WTC11 (cell line): ENCODE data around the gene CAPN2. TPM values are rescaled to one million over a fixed set of nuclear protein-coding genes. Genes with fewer than 3 reads are reported as not detected.

Experiments used
- ATAC-seq: fragments of 200-7000 bp; cut with Tn5 transposase; 2 replicates; pipeline ENCODE4 v1.10.0; 2021; ENCODE audit warnings: mild to moderate bottlenecking, moderate library complexity
- CTCF ChIA-PET: fragments of 300-600 bp; sonication (Branson Sonifier 250); formaldehyde crosslinking; loops from one replicate; lab custom pipeline; 2021; ENCODE audit warnings: antibody characterized with exemption; lab: Charles Lee
- POLR2A ChIA-PET: fragments of 350-600 bp; sonication (Branson Sonifier 250); formaldehyde crosslinking; loops from one replicate; lab custom pipeline; 2021; ENCODE audit warnings: antibody characterized with exemption; lab: Charles Lee
- DNase-seq: peaks from one replicate; pipeline ENCODE4 v3.0.0; 2021; ENCODE audit warnings: low spot score
- H3K27ac Mint-ChIP-seq: 2 replicates; pipeline ENCODE4 v1.8.0; 2021; ENCODE audit warnings: mixed read lengths
- H3K27me3 Mint-ChIP-seq: 2 replicates; pipeline ENCODE4 v1.8.0; 2021; ENCODE audit warnings: low read depth, mild to moderate bottlenecking, moderate library complexity, mixed read lengths
- H3K36me3 Mint-ChIP-seq: 2 replicates; pipeline ENCODE4 v1.8.0; 2021; ENCODE audit warnings: mixed read lengths
- H3K4me1 Mint-ChIP-seq: 2 replicates; pipeline ENCODE4 v1.8.0; 2022; ENCODE audit warnings: mixed read lengths
- H3K4me3 Mint-ChIP-seq: 2 replicates; pipeline ENCODE4 v1.8.0; 2021; ENCODE audit warnings: mild to moderate bottlenecking, moderate library complexity, mixed read lengths
- H3K9me3 Mint-ChIP-seq: 2 replicates; pipeline ENCODE4 v1.8.0; 2021; ENCODE audit warnings: mixed read lengths
- AR ChIP-seq: fragments of 250-450 bp; sonication (Bioruptor Pico); IDR thresholded peaks from 2 replicates; pipeline ENCODE4 v1.9.0; 2021; ENCODE audit warnings: mild to moderate bottlenecking
- CBFB ChIP-seq: sonication (generic); formaldehyde crosslinking; IDR thresholded peaks from 2 replicates; pipeline ENCODE4 v1.8.1; 2022; ENCODE audit warnings: mild to moderate bottlenecking, low read depth, missing genetic modification reagents
- ELF4 ChIP-seq: sonication (generic); formaldehyde crosslinking; IDR thresholded peaks from 2 replicates; pipeline ENCODE4 v1.8.1; 2022; ENCODE audit warnings: low read depth, mild to moderate bottlenecking, moderate library complexity, missing genetic modification reagents
- ERG ChIP-seq: fragments of 250-450 bp; sonication (Bioruptor Pico); IDR thresholded peaks from 2 replicates; pipeline ENCODE4 v1.8.0; 2021; ENCODE audit warnings: mild to moderate bottlenecking
- ETV6 ChIP-seq: sonication (generic); formaldehyde crosslinking; IDR thresholded peaks from 2 replicates; pipeline ENCODE4 v1.8.1; 2022; ENCODE audit warnings: mild to moderate bottlenecking, missing genetic modification reagents
- FOXK1 ChIP-seq: sonication (generic); formaldehyde crosslinking; IDR thresholded peaks from 2 replicates; pipeline ENCODE4 v1.8.0; 2022; ENCODE audit warnings: mild to moderate bottlenecking, moderate library complexity, missing genetic modification reagents
- GRHL2 ChIP-seq: fragments of 250-450 bp; sonication (Bioruptor Pico); IDR thresholded peaks from 2 replicates; pipeline ENCODE4 v1.8.0; 2022; ENCODE audit warnings: mild to moderate bottlenecking, moderate library complexity; ENCODE audit not compliant: insufficient replicate concordance, severe bottlenecking
- GTF2I ChIP-seq: fragments of 250-450 bp; sonication (Bioruptor Pico); conservative IDR thresholded peaks from 2 replicates; pipeline ENCODE4 v1.4.0; 2021; ENCODE audit warnings: mild to moderate bottlenecking
- JAZF1 ChIP-seq: fragments of 250-450 bp; sonication (Bioruptor Pico); IDR thresholded peaks from 2 replicates; pipeline ENCODE4 v1.9.0; 2021; ENCODE audit warnings: moderate library complexity, mild to moderate bottlenecking, inconsistent platforms
- KAT7 ChIP-seq: sonication (generic); formaldehyde crosslinking; IDR thresholded peaks from 2 replicates; pipeline ENCODE4 v1.8.1; 2023; ENCODE audit warnings: missing genetic modification reagents, mild to moderate bottlenecking, borderline replicate concordance
- NR1H2 ChIP-seq: sonication (generic); formaldehyde crosslinking; IDR thresholded peaks from 2 replicates; pipeline ENCODE4 v1.9.0; 2021; ENCODE audit warnings: mild to moderate bottlenecking, moderate library complexity, missing genetic modification reagents
- OVOL2 ChIP-seq: fragments of 250-450 bp; sonication (Bioruptor Pico); IDR thresholded peaks from 2 replicates; pipeline ENCODE4 v1.9.0; 2021; ENCODE audit warnings: mild to moderate bottlenecking, borderline replicate concordance
- SP1 ChIP-seq: sonication (generic); formaldehyde crosslinking; conservative IDR thresholded peaks from 2 replicates; pipeline ENCODE4 v1.8.1; 2022; ENCODE audit warnings: missing genetic modification reagents
- TCF7 ChIP-seq: sonication (generic); formaldehyde crosslinking; IDR thresholded peaks from 2 replicates; pipeline ENCODE4 v1.8.0; 2022; ENCODE audit warnings: mild to moderate bottlenecking, low read depth, missing genetic modification reagents, moderate library complexity
- TEAD1 ChIP-seq: sonication (generic); formaldehyde crosslinking; IDR thresholded peaks from 2 replicates; pipeline ENCODE4 v1.8.0; 2022; ENCODE audit warnings: mild to moderate bottlenecking, missing genetic modification reagents
- USF2 ChIP-seq: sonication (generic); formaldehyde crosslinking; IDR thresholded peaks from 2 replicates; pipeline ENCODE4 v1.8.1; 2023; ENCODE audit warnings: mild to moderate bottlenecking, missing genetic modification reagents, moderate library complexity
- ZBTB43 ChIP-seq: sonication (generic); formaldehyde crosslinking; IDR thresholded peaks from 2 replicates; pipeline ENCODE4 v1.8.1; 2023; ENCODE audit warnings: mild to moderate bottlenecking, missing genetic modification reagents
- ZNF121 ChIP-seq: sonication (generic); formaldehyde crosslinking; IDR thresholded peaks from 2 replicates; pipeline ENCODE4 v1.8.0; 2023; ENCODE audit warnings: missing genetic modification reagents
- ZNF416 ChIP-seq: fragments of 250-450 bp; sonication (Bioruptor Pico); IDR thresholded peaks from 2 replicates; pipeline ENCODE4 v1.9.0; 2021; ENCODE audit warnings: mild to moderate bottlenecking, inconsistent platforms
- total RNA-seq: library from RNA; stranded (reverse); gene quantifications from 3 replicates; pipeline ENCODE4 v1.2.3, GENCODE V29; 2021

The CAPN2 gene
- total RNA-seq, 1 experiment from 2014 or later, result 21.3 TPM

GRCh38 chr1:223678841-223679240 lies 33.5 kb upstream of the CAPN2 start:
- POLR2A ChIA-PET, result interaction anchor here (0.5 kb wide), 1 partner anchor 127 kb away, joined by 5 read pairs; no protein-coding TSS in a partner anchor
- TF ChIP-seq FOXK1 (CRISPR knock-in tag), result no peak
- TF ChIP-seq ZNF416, result no peak
- no peak for TF ChIP-seq JAZF1 (CRISPR knock-in tag)
- no peak for TF ChIP-seq USF2
- no peak for TF ChIP-seq ERG (CRISPR knock-in tag)
- TF ChIP-seq GTF2I (CRISPR knock-in tag), result no peak
- no peak for TF ChIP-seq ETV6 (CRISPR knock-in tag)
- TF ChIP-seq TEAD1 (CRISPR knock-in tag), result no peak
- TF ChIP-seq CBFB, result no peak
- no peak for TF ChIP-seq KAT7 (CRISPR knock-in tag)
- no peak for TF ChIP-seq ELF4 (CRISPR knock-in tag)
- no peak for TF ChIP-seq SP1 (CRISPR knock-in tag)
- TF ChIP-seq, all 79 proteins: peak for 0
- H3K9me3 Mint-ChIP-seq, result peaks cover 27% of the 10 kb centered on the region
- H3K4me3 Mint-ChIP-seq, result no peak overlapping the region
- DNase-seq (no peak), ATAC-seq (no peak)
- peaks cover 23% of the 10 kb centered on the region for H3K36me3 Mint-ChIP-seq
- CTCF ChIA-PET, result interaction anchor here (1.1 to 3.5 kb wide), 4 partner anchors 8 to 122 kb away, joined by 3 to 26 read pairs (median 9); no protein-coding TSS in a partner anchor
- no peak overlapping the region for H3K27ac Mint-ChIP-seq
- H3K27me3 Mint-ChIP-seq, result peaks cover 13% of the 10 kb centered on the region
- H3K4me1 Mint-ChIP-seq, result no peaks in the 10 kb centered on the region

- H3K27me3 Mint-ChIP-seq, result peaks cover 4% of the 10 kb centered on the region
- no peaks in the 10 kb centered on the region for H3K4me1 Mint-ChIP-seq
- no peak overlapping the region for H3K27ac Mint-ChIP-seq
- H3K9me3 Mint-ChIP-seq, result peaks cover 13% of the 10 kb centered on the region
- no peak for TF ChIP-seq ERG (CRISPR knock-in tag)
- no peak for TF ChIP-seq GRHL2
- no peak for TF ChIP-seq CBFB
- no peak for TF ChIP-seq NR1H2 (CRISPR knock-in tag)
- no peak for TF ChIP-seq TCF7 (CRISPR knock-in tag)
- no peak for TF ChIP-seq ZNF121 (CRISPR knock-in tag)
- TF ChIP-seq AR (CRISPR knock-in tag), result no peak
- TF ChIP-seq OVOL2 (CRISPR knock-in tag), result no peak
- no peak for TF ChIP-seq ZBTB43 (CRISPR knock-in tag)
- TF ChIP-seq, all 79 proteins: peak for 0
- Mint-ChIP-seq H3K4me3 (no peak overlapping the region), H3K36me3 (peaks cover 10% of the 10 kb centered on the region)
- DNase-seq (no peak), ATAC-seq (no peak)
- ChIA-PET POLR2A (no interaction called here), CTCF (interaction anchor here (0.7 to 3.5 kb wide), 8 partner anchors 10 to 591 kb away, joined by 3 to 26 read pairs (median 4); no protein-coding TSS in a partner anchor)
Observed at GRCh38 chr1:223680188-223680587, 32.2 kb upstream of the CAPN2 start.
